ENCODE measurements around the gene SLC17A1. TPM values are rescaled to one million over a fixed set of nuclear protein-coding genes. Genes with fewer than 3 reads are reported as not detected.

Gene SLC17A1
- total RNA-seq, 1 donor from 2014 or later: not detected

- DNase-seq (ENCODE audit: low spot score in 2 of 2, unreplicated experiment in 2 of 2): no peak
- peaks cover 16% of the 10 kb centered on the region for H3K4me1 Mint-ChIP-seq
- no peaks in the 10 kb centered on the region for H3K36me3 Mint-ChIP-seq
- H3K9me3 Mint-ChIP-seq: peaks cover 13% of the 10 kb centered on the region
- no peaks in the 10 kb centered on the region for H3K27me3 Mint-ChIP-seq (ENCODE audit: low read depth)
- H3K4me3 Mint-ChIP-seq: no peak overlapping the region
- TF ChIP-seq, protein P1, sequence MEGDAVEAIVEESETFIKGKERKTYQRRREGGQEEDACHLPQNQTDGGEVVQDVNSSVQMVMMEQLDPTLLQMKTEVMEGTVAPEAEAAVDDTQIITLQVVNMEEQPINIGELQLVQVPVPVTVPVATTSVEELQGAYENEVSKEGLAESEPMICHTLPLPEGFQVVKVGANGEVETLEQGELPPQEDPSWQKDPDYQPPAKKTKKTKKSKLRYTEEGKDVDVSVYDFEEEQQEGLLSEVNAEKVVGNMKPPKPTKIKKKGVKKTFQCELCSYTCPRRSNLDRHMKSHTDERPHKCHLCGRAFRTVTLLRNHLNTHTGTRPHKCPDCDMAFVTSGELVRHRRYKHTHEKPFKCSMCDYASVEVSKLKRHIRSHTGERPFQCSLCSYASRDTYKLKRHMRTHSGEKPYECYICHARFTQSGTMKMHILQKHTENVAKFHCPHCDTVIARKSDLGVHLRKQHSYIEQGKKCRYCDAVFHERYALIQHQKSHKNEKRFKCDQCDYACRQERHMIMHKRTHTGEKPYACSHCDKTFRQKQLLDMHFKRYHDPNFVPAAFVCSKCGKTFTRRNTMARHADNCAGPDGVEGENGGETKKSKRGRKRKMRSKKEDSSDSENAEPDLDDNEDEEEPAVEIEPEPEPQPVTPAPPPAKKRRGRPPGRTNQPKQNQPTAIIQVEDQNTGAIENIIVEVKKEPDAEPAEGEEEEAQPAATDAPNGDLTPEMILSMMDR (IDR thresholded peaks at IDR 0.05; ENCODE audit: unreplicated experiment): no peak
- H3K27ac Mint-ChIP-seq: no peak overlapping the region
Measured at GRCh38 chr6:25743868-25744267, 88.0 kb downstream of the SLC17A1 start.

DNA sequence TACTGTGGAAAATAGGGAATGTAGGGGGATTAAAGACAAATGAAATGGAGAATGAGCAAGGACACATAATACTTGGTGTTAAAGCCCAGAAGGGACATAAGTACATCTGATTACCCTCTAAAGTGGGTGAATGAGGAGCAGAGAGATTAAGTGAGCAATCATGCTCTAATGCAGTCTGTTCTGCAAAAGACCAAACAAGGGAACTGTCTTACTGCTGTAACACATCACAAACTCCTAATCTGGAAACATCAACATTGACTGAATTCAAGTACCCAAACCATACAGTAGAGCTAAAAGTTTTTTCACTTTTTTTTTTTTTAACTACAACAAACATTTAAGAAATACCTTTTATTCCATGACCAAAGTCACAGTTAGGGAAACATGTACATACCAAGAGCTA lies 96.6 kb downstream of the SLC17A1 start:
- TF ChIP-seq, protein P1 (IDR thresholded peaks at IDR 0.05; ENCODE audit: unreplicated experiment): no peak

More for the DNA sequence above, 96.6 kb downstream of the SLC17A1 start:
- DNase-seq (ENCODE audit: low spot score in 2 of 2, unreplicated experiment in 2 of 2): no peak
- no peaks in the 10 kb centered on the region for H3K36me3 Mint-ChIP-seq
- no peak overlapping the region for H3K4me3 Mint-ChIP-seq
- no peak overlapping the region for H3K27ac Mint-ChIP-seq
- no peaks in the 10 kb centered on the region for H3K4me1 Mint-ChIP-seq
- H3K9me3 Mint-ChIP-seq: peaks cover 28% of the 10 kb centered on the region
- H3K27me3 Mint-ChIP-seq (ENCODE audit: low read depth): peaks cover 27% of the 10 kb centered on the region

Other genes starting within 250 kb of the SLC17A1 start
- not detected in 3 replicates for gene SCGN, start 179.8 kb downstream of the SLC17A1 start, total RNA-seq
- 0.09 to 0.16 TPM in 2 of 3 replicates, not detected in the other for gene SLC17A4, start 77.3 kb downstream of the SLC17A1 start, total RNA-seq
- not detected in 3 replicates for gene SLC17A3, start 42.2 kb upstream of the SLC17A1 start, total RNA-seq
- not detected in 3 replicates for gene SLC17A2, start 98.6 kb upstream of the SLC17A1 start, total RNA-seq
- 15.8 to 17.1 TPM (median 15.9 TPM) in 3 replicates for gene TRIM38, start 130.8 kb upstream of the SLC17A1 start, total RNA-seq